RWPE2 (cell line): ENCODE data around the gene CAPN10.

Experiments
- ATAC-seq: fragments of 200-7000 bp; cut with Tn5 transposase; 3 replicates; pipeline ENCODE4 v1.9.1; 2021; ENCODE audit warnings: low read depth
- DNase-seq: peaks from one replicate; pipeline ENCODE4 v3.0.0-alpha.2; 2020; ENCODE audit warnings: low spot score
- H3K27ac ChIP-seq: fragments of 450-650 bp; 2 replicates; pipeline ENCODE4 v1.5.1; 2017; ENCODE audit warnings: mild to moderate bottlenecking; ENCODE audit not compliant: poor library complexity, severe bottlenecking
- H3K27me3 ChIP-seq: fragments of 250-450 bp; sonication (Bioruptor Pico); 2 replicates; pipeline ENCODE4 v1.5.1; 2021; ENCODE audit warnings: mild to moderate bottlenecking, moderate library complexity; ENCODE audit not compliant: insufficient read depth, poor library complexity, severe bottlenecking
- H3K36me3 ChIP-seq: fragments of 250-450 bp; sonication (Bioruptor Pico); 2 replicates; pipeline ENCODE4 v1.5.1; 2020; ENCODE audit warnings: low read depth, mild to moderate bottlenecking, moderate library complexity
- H3K4me1 ChIP-seq: fragments of 250-450 bp; sonication (Bioruptor Pico); 2 replicates; pipeline ENCODE4 v1.5.1; 2021; ENCODE audit warnings: mild to moderate bottlenecking, moderate library complexity; ENCODE audit not compliant: insufficient read depth, poor library complexity, severe bottlenecking
- H3K4me3 ChIP-seq: fragments of 250-450 bp; sonication (Bioruptor Pico); 2 replicates; pipeline ENCODE4 v1.5.1; 2021; ENCODE audit warnings: mild to moderate bottlenecking, moderate library complexity; ENCODE audit not compliant: severe bottlenecking
- H3K9me3 ChIP-seq: fragments of 250-450 bp; sonication (Bioruptor Pico); 2 replicates; pipeline ENCODE4 v1.5.1; 2021; ENCODE audit warnings: mild to moderate bottlenecking, moderate library complexity; ENCODE audit not compliant: severe bottlenecking
- TF ChIP-seq, protein P1 (sequence below): fragments of 450-650 bp; IDR thresholded peaks from one replicate; pipeline ENCODE4 v1.5.1; 2017; ENCODE audit warnings: mild to moderate bottlenecking, moderate library complexity; ENCODE audit not compliant: poor library complexity, severe bottlenecking

Gene CAPN10

GRCh38 chr2:240576436-240577205 is 9.9 kb upstream of the CAPN10 start:
- no peaks in the 10 kb centered on the region for H3K9me3 ChIP-seq
- peaks cover 18% of the 10 kb centered on the region for H3K36me3 ChIP-seq
- ATAC-seq (no peak), DNase-seq (no peak)
- H3K4me1 ChIP-seq = peaks cover 11% of the 10 kb centered on the region
- TF ChIP-seq, protein P1, sequence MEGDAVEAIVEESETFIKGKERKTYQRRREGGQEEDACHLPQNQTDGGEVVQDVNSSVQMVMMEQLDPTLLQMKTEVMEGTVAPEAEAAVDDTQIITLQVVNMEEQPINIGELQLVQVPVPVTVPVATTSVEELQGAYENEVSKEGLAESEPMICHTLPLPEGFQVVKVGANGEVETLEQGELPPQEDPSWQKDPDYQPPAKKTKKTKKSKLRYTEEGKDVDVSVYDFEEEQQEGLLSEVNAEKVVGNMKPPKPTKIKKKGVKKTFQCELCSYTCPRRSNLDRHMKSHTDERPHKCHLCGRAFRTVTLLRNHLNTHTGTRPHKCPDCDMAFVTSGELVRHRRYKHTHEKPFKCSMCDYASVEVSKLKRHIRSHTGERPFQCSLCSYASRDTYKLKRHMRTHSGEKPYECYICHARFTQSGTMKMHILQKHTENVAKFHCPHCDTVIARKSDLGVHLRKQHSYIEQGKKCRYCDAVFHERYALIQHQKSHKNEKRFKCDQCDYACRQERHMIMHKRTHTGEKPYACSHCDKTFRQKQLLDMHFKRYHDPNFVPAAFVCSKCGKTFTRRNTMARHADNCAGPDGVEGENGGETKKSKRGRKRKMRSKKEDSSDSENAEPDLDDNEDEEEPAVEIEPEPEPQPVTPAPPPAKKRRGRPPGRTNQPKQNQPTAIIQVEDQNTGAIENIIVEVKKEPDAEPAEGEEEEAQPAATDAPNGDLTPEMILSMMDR = no peak
- H3K4me3 ChIP-seq = no peak overlapping the region
- no peaks in the 10 kb centered on the region for H3K27me3 ChIP-seq
- no peak overlapping the region for H3K27ac ChIP-seq

DNA sequence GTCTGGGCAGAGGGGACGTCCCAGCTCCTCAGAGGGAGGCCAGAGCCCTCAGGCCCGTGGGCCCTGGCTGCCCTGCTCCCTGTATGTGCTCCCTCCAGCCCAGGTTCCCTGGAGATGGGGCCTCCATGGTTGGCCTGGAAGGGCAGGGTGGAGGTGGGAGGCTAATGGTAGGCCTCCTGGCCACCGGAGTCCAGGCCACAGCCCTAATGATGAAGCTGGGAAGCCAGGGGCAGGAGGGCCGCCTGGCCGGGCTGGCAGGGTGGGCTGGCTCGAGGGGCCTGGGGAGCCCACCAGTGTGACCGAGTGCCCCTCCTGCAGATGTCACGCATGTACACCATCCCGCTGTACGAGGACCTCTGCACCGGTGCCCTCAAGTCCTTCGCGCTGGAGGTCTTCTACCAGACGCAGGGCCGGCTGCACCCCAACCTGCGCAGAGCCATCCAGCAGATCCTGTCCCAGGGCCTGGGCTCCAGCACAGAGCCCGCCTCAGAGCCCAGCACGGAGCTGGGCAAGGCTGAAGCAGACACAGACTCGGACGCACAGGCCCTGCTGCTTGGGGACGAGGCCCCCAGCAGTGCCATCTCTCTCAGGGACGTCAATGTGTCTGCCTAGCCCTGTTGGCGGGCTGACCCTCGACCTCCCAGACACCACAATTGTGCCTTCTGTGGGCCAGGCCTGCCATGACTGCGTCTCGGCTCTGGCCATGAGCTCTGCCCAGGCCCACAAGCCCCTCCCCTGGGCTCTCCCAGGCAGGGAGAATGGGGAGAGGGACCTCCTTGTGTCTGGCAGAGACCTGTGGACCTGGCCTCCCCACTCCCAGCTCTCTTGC is 9.0 kb upstream of the CAPN10 start:
- ATAC-seq = no peak
- Histone ChIP-seq H3K36me3 (peaks cover 18% of the 10 kb centered on the region), H3K27ac (no peak overlapping the region), H3K4me1 (peaks cover 18% of the 10 kb centered on the region), H3K4me3 (no peak overlapping the region), H3K9me3 (no peaks in the 10 kb centered on the region), H3K27me3 (no peaks in the 10 kb centered on the region)
- no peak for DNase-seq
- TF ChIP-seq, protein P1 = no peak

GRCh38 chr2:240578110-240578450 is 8.5 kb upstream of the CAPN10 start:
- no peak for ATAC-seq
- Histone ChIP-seq H3K27me3 (no peaks in the 10 kb centered on the region), H3K27ac (no peak overlapping the region), H3K36me3 (peaks cover 18% of the 10 kb centered on the region), H3K9me3 (no peaks in the 10 kb centered on the region), H3K4me1 (peaks cover 23% of the 10 kb centered on the region), H3K4me3 (no peak overlapping the region)
- no peak for DNase-seq
- TF ChIP-seq, protein P1 = no peak

DNA sequence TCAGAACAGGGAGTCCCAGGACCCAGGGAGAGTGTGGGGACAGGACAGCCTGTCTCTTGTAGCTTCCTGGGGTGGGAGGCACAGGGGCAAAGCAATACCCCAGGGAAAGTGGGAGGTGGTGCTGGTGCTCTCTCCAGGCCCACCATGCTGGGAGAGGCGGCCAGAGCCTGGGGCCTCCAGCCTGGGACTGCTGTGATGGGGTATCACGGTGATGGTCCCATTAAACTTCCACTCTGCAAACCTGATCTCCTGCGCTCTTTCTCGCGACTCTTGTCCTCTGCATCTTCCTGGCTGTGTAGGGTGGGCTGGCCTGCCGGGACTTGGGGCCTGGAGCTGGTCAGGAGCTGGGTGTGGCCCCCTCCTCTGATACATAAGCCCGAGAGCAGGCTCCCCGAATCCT is 8.0 kb upstream of the CAPN10 start:
- Histone ChIP-seq H3K27ac (no peak overlapping the region), H3K36me3 (peaks cover 18% of the 10 kb centered on the region), H3K9me3 (no peaks in the 10 kb centered on the region), H3K4me3 (no peak overlapping the region), H3K27me3 (no peaks in the 10 kb centered on the region), H3K4me1 (peaks cover 26% of the 10 kb centered on the region)
- no peak for ATAC-seq
- no peak for DNase-seq
- TF ChIP-seq, protein P1 = no peak
